ENCODE data around the gene AOPEP. TPM values are rescaled to one million over a fixed set of nuclear protein-coding genes. Genes with fewer than 3 reads are reported as not detected.

Gene AOPEP
- total RNA-seq, 1 donor from 2014 or later: 75.3 TPM

GRCh38 chr9:94772144-94772543, 45.6 kb downstream of the AOPEP start:
- FAIRE-seq: no peak
- H4K20me1 ChIP-seq (ENCODE audit: insufficient read depth, low read length): no peaks in the 10 kb centered on the region
- H3K27ac ChIP-seq (ENCODE audit: low read depth, low read length): no peak overlapping the region
- H3K4me1 ChIP-seq (ENCODE audit: insufficient read depth, low read length): peaks cover 9% of the 10 kb centered on the region
- Mint-ChIP-seq H3K4me1 (ENCODE audit: low read depth, unreplicated experiment) (peaks cover 12% of the 10 kb centered on the region), H3K27me3 (ENCODE audit: low read depth, unreplicated experiment) (no peaks in the 10 kb centered on the region), H3K27ac (ENCODE audit: unreplicated experiment) (no peak overlapping the region), H3K9me3 (ENCODE audit: unreplicated experiment) (no peaks in the 10 kb centered on the region), H3K36me3 (ENCODE audit: low read depth, unreplicated experiment) (no peaks in the 10 kb centered on the region), H3K4me3 (ENCODE audit: unreplicated experiment) (no peak overlapping the region)
- H2AFZ ChIP-seq (ENCODE audit: low read depth, low read length): no peak overlapping the region
- H3K36me3 ChIP-seq (ENCODE audit: insufficient read depth, low read length): no peaks in the 10 kb centered on the region
- H3K27me3 ChIP-seq (ENCODE audit: insufficient read depth, low read length): no peaks in the 10 kb centered on the region
- H3K4me2 ChIP-seq (ENCODE audit: low read length): no peak overlapping the region
- DNase-seq (ENCODE audit: low read depth): no peak
- H3K9ac ChIP-seq (ENCODE audit: low read length): no peak overlapping the region
- peaks cover 15% of the 10 kb centered on the region for H3K79me2 ChIP-seq (ENCODE audit: insufficient read depth, low read length)
- TF ChIP-seq CTCF (IDR thresholded peaks at IDR 0.05; ENCODE audit: insufficient read depth, low read depth, low read length) (no peak), EZH2 (IDR thresholded peaks at IDR 0.05; ENCODE audit: insufficient read depth, low read length) (no peak)
- H3K4me3 ChIP-seq (ENCODE audit: insufficient read depth, low read depth, low read length): no peak overlapping the region
- no peaks in the 10 kb centered on the region for H3K9me3 ChIP-seq (ENCODE audit: insufficient read depth, low read depth, low read length)

- Mint-ChIP-seq H3K27me3 (ENCODE audit: low read depth, unreplicated experiment) (no peaks in the 10 kb centered on the region), H3K9me3 (ENCODE audit: unreplicated experiment) (no peaks in the 10 kb centered on the region), H3K36me3 (ENCODE audit: low read depth, unreplicated experiment) (no peaks in the 10 kb centered on the region), H3K4me3 (ENCODE audit: unreplicated experiment) (no peak overlapping the region), H3K27ac (ENCODE audit: unreplicated experiment) (no peak overlapping the region), H3K4me1 (ENCODE audit: low read depth, unreplicated experiment) (peaks cover 8% of the 10 kb centered on the region)
- DNase-seq (ENCODE audit: low read depth) (peak; percentile 65), FAIRE-seq (no peak)
- Histone ChIP-seq H3K9me3 (ENCODE audit: insufficient read depth, low read depth, low read length) (no peaks in the 10 kb centered on the region), H3K79me2 (ENCODE audit: insufficient read depth, low read length) (peaks cover 15% of the 10 kb centered on the region), H3K4me2 (ENCODE audit: low read length) (no peak overlapping the region), H3K9ac (ENCODE audit: low read length) (no peak overlapping the region), H3K27me3 (ENCODE audit: insufficient read depth, low read length) (no peaks in the 10 kb centered on the region), H3K27ac (ENCODE audit: low read depth, low read length) (no peak overlapping the region), H4K20me1 (ENCODE audit: insufficient read depth, low read length) (no peaks in the 10 kb centered on the region), H2AFZ (ENCODE audit: low read depth, low read length) (no peak overlapping the region), H3K36me3 (ENCODE audit: insufficient read depth, low read length) (no peaks in the 10 kb centered on the region), H3K4me1 (ENCODE audit: insufficient read depth, low read length) (peaks cover 6% of the 10 kb centered on the region), H3K4me3 (ENCODE audit: insufficient read depth, low read depth, low read length) (no peak overlapping the region)
- TF ChIP-seq EZH2 (IDR thresholded peaks at IDR 0.05; ENCODE audit: insufficient read depth, low read length): no peak
- TF ChIP-seq CTCF (IDR thresholded peaks at IDR 0.05; ENCODE audit: insufficient read depth, low read depth, low read length): no peak
Measured at GRCh38 chr9:94772639-94773303, 46.3 kb downstream of the AOPEP start.

GRCh38 chr9:94773655-94774054, 47.2 kb downstream of the AOPEP start:
- DNase-seq (ENCODE audit: low read depth): no peak
- Histone ChIP-seq H3K27me3 (ENCODE audit: insufficient read depth, low read length) (no peaks in the 10 kb centered on the region), H3K9me3 (ENCODE audit: insufficient read depth, low read depth, low read length) (no peaks in the 10 kb centered on the region), H3K4me3 (ENCODE audit: insufficient read depth, low read depth, low read length) (no peak overlapping the region), H2AFZ (ENCODE audit: low read depth, low read length) (no peak overlapping the region), H3K79me2 (ENCODE audit: insufficient read depth, low read length) (peaks cover 15% of the 10 kb centered on the region), H3K9ac (ENCODE audit: low read length) (no peak overlapping the region), H3K4me1 (ENCODE audit: insufficient read depth, low read length) (no peaks in the 10 kb centered on the region), H4K20me1 (ENCODE audit: insufficient read depth, low read length) (no peaks in the 10 kb centered on the region), H3K4me2 (ENCODE audit: low read length) (no peak overlapping the region), H3K27ac (ENCODE audit: low read depth, low read length) (no peak overlapping the region), H3K36me3 (ENCODE audit: insufficient read depth, low read length) (no peaks in the 10 kb centered on the region)
- no peak for FAIRE-seq
- no peaks in the 10 kb centered on the region for H3K27me3 Mint-ChIP-seq (ENCODE audit: low read depth, unreplicated experiment)
- TF ChIP-seq CTCF (IDR thresholded peaks at IDR 0.05; ENCODE audit: insufficient read depth, low read depth, low read length): no peak
- no peak for TF ChIP-seq EZH2 (IDR thresholded peaks at IDR 0.05; ENCODE audit: insufficient read depth, low read length)
- peaks cover 2% of the 10 kb centered on the region for H3K36me3 Mint-ChIP-seq (ENCODE audit: low read depth, unreplicated experiment)
- H3K4me3 Mint-ChIP-seq (ENCODE audit: unreplicated experiment): no peak overlapping the region
- H3K9me3 Mint-ChIP-seq (ENCODE audit: unreplicated experiment): no peaks in the 10 kb centered on the region
- H3K27ac Mint-ChIP-seq (ENCODE audit: unreplicated experiment): no peak overlapping the region
- H3K4me1 Mint-ChIP-seq (ENCODE audit: low read depth, unreplicated experiment): peaks cover 3% of the 10 kb centered on the region

Measured in astrocyte (in vitro differentiated cells and primary cell).